GM12878 (cell line): ENCODE measurements around the gene CREG1. TPM values are rescaled to one million over a fixed set of nuclear protein-coding genes. Genes with fewer than 3 reads are reported as not detected.

Source experiments
- ATAC-seq: fragments of 200-7000 bp; cut with Tn5 transposase; 3 replicates; pipeline ENCODE4 v1.9.1; 2020; ENCODE audit warnings: mild to moderate bottlenecking, moderate library complexity
- BruUV-seq: library from RNA; stranded (reverse); fragments of 400-500 nt; replicated peaks from 2 replicates; lab custom pipeline; 2021; lab: Mats Ljungman, UMichigan
- CTCF ChIA-PET: fragments of 300-600 bp; sonication (Branson Sonifier 250); formaldehyde crosslinking; extraction: SDS; loops from one replicate; lab custom pipeline; 2021; ENCODE audit warnings: inconsistent platforms; lab: Yijun Ruan, JAX
- POLR2A ChIA-PET: fragments of 350-600 bp; formaldehyde crosslinking; extraction: SDS; loops from one replicate; lab custom pipeline; 2021; ENCODE audit warnings: inconsistent platforms; lab: Charles Lee
- RAD21 ChIA-PET: fragments of 300-600 bp; sonication (Branson Sonifier 250); formaldehyde crosslinking; loops from one replicate; lab custom pipeline; 2023; ENCODE audit warnings: antibody characterized with exemption; ENCODE audit not compliant: unreplicated experiment; lab: Charles Lee
- SMC1A ChIA-PET: fragments of 300-600 bp; sonication (Branson Sonifier 250); formaldehyde crosslinking; loops from one replicate; lab custom pipeline; 2023; ENCODE audit not compliant: unreplicated experiment, uncharacterized antibody; lab: Charles Lee
- DNase-seq: peaks from one replicate; pipeline ENCODE4 v3.0.0-alpha.2; 2011; ENCODE audit warnings: low read depth, low spot score
- FAIRE-seq: peaks from 3 replicates; lab custom pipeline; 2011; peaks lifted over from hg19 to GRCh38; lab: Jason Lieb, UNC
- H2AFZ ChIP-seq: 2 replicates; pipeline ENCODE4 v1.6.0; 2011; ENCODE audit warnings: low read depth, low read length, control low read depth; ENCODE audit not compliant: control insufficient read depth
- H3K27ac ChIP-seq: 2 replicates; pipeline ENCODE4 v1.5.1; 2011; ENCODE audit warnings: control low read depth; ENCODE audit not compliant: control insufficient read depth, insufficient read depth
- H3K27me3 ChIP-seq, 2 experiments: replicated peaks in 1 of 2; 2 replicates each; pipeline versions ENCODE4 v1.6.0 to v1.6.1; 2011; ENCODE audit warnings: low read length in 1 of 2; ENCODE audit not compliant: control insufficient read depth in 2 of 2, insufficient read depth in 2 of 2
- H3K36me3 ChIP-seq, 2 experiments: 2 replicates each; pipeline ENCODE4 v1.5.1; 2011; ENCODE audit warnings: low read length in 1 of 2; ENCODE audit not compliant: control insufficient read depth in 2 of 2, insufficient read depth in 2 of 2
- H3K4me1 ChIP-seq: 2 replicates; pipeline ENCODE4 v1.6.1; 2011; ENCODE audit warnings: mild to moderate bottlenecking, low read length, moderate library complexity, mixed read lengths; ENCODE audit not compliant: control insufficient read depth, insufficient read depth
- H3K4me2 ChIP-seq: 2 replicates; pipeline ENCODE4 v1.6.0; 2011; ENCODE audit warnings: control low read depth; ENCODE audit not compliant: control insufficient read depth, insufficient read depth
- H3K4me3 ChIP-seq: fragments of 200-600 bp; sonication (generic); 2 replicates; pipeline ENCODE4 v1.5.1; 2016
- H3K79me2 ChIP-seq: 2 replicates; pipeline ENCODE4 v1.6.0; 2011; ENCODE audit warnings: low read length; ENCODE audit not compliant: control insufficient read depth, insufficient read depth
- H3K9ac ChIP-seq: 2 replicates; pipeline ENCODE4 v1.8.0; 2011; ENCODE audit warnings: low read length, control low read depth, mixed read lengths; ENCODE audit not compliant: control insufficient read depth, insufficient read depth
- H3K9me3 ChIP-seq: replicated peaks from 3 replicates; pipeline ENCODE4 v1.5.1; 2011; ENCODE audit warnings: mild to moderate bottlenecking, low read length; ENCODE audit not compliant: control insufficient read depth, insufficient read depth
- H4K20me1 ChIP-seq: 2 replicates; pipeline ENCODE4 v1.6.0; 2011; ENCODE audit not compliant: control insufficient read depth, insufficient read depth
- ATF2 ChIP-seq: IDR thresholded peaks from 2 replicates; pipeline ENCODE4 v1.6.1; 2012; ENCODE audit warnings: low read length, inconsistent platforms
- CHD2 ChIP-seq: IDR thresholded peaks from 2 replicates; pipeline ENCODE4 v1.6.1; 2011; ENCODE audit warnings: low read depth, low read length, improper control_type of control experiment, borderline replicate concordance
- FOS ChIP-seq: IDR thresholded peaks from 3 replicates; pipeline ENCODE4 v1.6.1; 2011; ENCODE audit warnings: borderline replicate concordance; ENCODE audit not compliant: insufficient read length; ENCODE audit errors: extremely low read depth
- GATAD2B ChIP-seq: fragments of 450-650 bp; conservative IDR thresholded peaks from 2 replicates; pipeline ENCODE4 v1.6.1; 2017; ENCODE audit warnings: low read depth, mild to moderate bottlenecking, moderate library complexity
- HDGF ChIP-seq: fragments of 450-650 bp; IDR thresholded peaks from 2 replicates; pipeline ENCODE4 v1.6.1; 2016; ENCODE audit warnings: antibody characterized with exemption
- MEF2B ChIP-seq: fragments of 450-650 bp; IDR thresholded peaks from 2 replicates; pipeline ENCODE4 v1.6.1; 2018; ENCODE audit warnings: mild to moderate bottlenecking, moderate library complexity; ENCODE audit not compliant: partially characterized antibody, poor library complexity, severe bottlenecking
- NR2C1 ChIP-seq: fragments of 450-650 bp; IDR thresholded peaks from 2 replicates; pipeline ENCODE4 v1.6.1; 2017; ENCODE audit warnings: antibody characterized with exemption, mild to moderate bottlenecking, moderate library complexity
- NRF1 ChIP-seq: conservative IDR thresholded peaks from 2 replicates; pipeline ENCODE4 v1.6.1; 2011; ENCODE audit warnings: mild to moderate bottlenecking, low read depth, low read length, improper control_type of control experiment
- POLR2AphosphoS2 ChIP-seq: IDR thresholded peaks from 2 replicates; pipeline ENCODE4 v1.6.1; 2011; ENCODE audit warnings: low read depth, mild to moderate bottlenecking, low read length, improper control_type of control experiment, moderate library complexity
- RB1 ChIP-seq: fragments of 450-650 bp; formaldehyde crosslinking; IDR thresholded peaks from 2 replicates; pipeline ENCODE4 v1.6.1; 2017; ENCODE audit warnings: mild to moderate bottlenecking, borderline replicate concordance
- SIN3A ChIP-seq: IDR thresholded peaks from 2 replicates; pipeline ENCODE4 v1.6.1; 2012; ENCODE audit warnings: low read depth, low read length, improper control_type of control experiment
- SMAD1 ChIP-seq: fragments of 450-650 bp; IDR thresholded peaks from 2 replicates; pipeline ENCODE4 v1.6.1; 2018; ENCODE audit warnings: mild to moderate bottlenecking, low read depth; ENCODE audit not compliant: partially characterized antibody
- SRF ChIP-seq, 2 experiments: IDR thresholded peaks; 2 replicates each; pipeline ENCODE4 v1.6.1; 2011; ENCODE audit warnings: low read depth in 2 of 2, low read length in 2 of 2, mild to moderate bottlenecking in 1 of 2, moderate library complexity in 1 of 2
- SUPT20H ChIP-seq: IDR thresholded peaks from 2 replicates; pipeline ENCODE4 v1.6.1; 2011; ENCODE audit warnings: low read depth, mild to moderate bottlenecking, low read length, moderate library complexity, borderline replicate concordance; ENCODE audit not compliant: control insufficient read depth
- SUZ12 ChIP-seq: fragments of 200-600 bp; sonication (generic); IDR thresholded peaks from one replicate; pipeline ENCODE4 v1.6.1; 2018; ENCODE audit warnings: antibody characterized with exemption, mild to moderate bottlenecking; ENCODE audit not compliant: unreplicated experiment
- TARDBP ChIP-seq: IDR thresholded peaks from 2 replicates; pipeline ENCODE4 v1.6.1; 2016; ENCODE audit warnings: borderline replicate concordance
- TBL1XR1 ChIP-seq: IDR thresholded peaks from 2 replicates; pipeline ENCODE4 v1.6.1; 2012; ENCODE audit warnings: low read depth, low read length, improper control_type of control experiment
- TCF12 ChIP-seq: IDR thresholded peaks from 2 replicates; pipeline ENCODE4 v1.6.1; 2011; ENCODE audit warnings: low read depth, mild to moderate bottlenecking, low read length
- USF2 ChIP-seq: IDR thresholded peaks from 2 replicates; pipeline ENCODE4 v1.6.1; 2011; ENCODE audit warnings: low read depth, low read length, improper control_type of control experiment, borderline replicate concordance
- ZNF24 ChIP-seq: fragments of 450-650 bp; IDR thresholded peaks from 2 replicates; pipeline ENCODE4 v1.6.1; 2017; ENCODE audit warnings: antibody characterized with exemption, mild to moderate bottlenecking
- ZNF274 ChIP-seq: IDR thresholded peaks from one replicate; pipeline ENCODE4 v1.8.0; 2011; ENCODE audit not compliant: insufficient read length, insufficient read depth
- WGBS: methylation state at CpG from one replicate; pipeline ENCODE4 v1.1.6; 2016; ENCODE audit warnings: low lambda C conversion rate; ENCODE audit not compliant: insufficient replicate concordance, insufficient coverage; ENCODE audit errors: missing lambda C conversion rate; 5-methylcytosine and 5-hydroxymethylcytosine counted together
- in situ Hi-C: fragments of 300-500 bp; cut with MboI; formaldehyde crosslinking; loops from 9 replicates; pipeline ENCODE4 v1.14.3; 2018; ENCODE audit warnings: mixed read lengths
- intact Hi-C: fragments of 100-400 bp; cut with micrococcal nuclease; formaldehyde crosslinking; loops from one replicate; pipeline ENCODE4 v1.14.2; 2022; ENCODE audit not compliant: unreplicated experiment
- polyA plus RNA-seq, 11 experiments: library from polyadenylated mRNA; depleted of rRNA in 4 of 11; unstranded in 6 of 11; stranded (reverse) in 5 of 11; fragments of >200 nt; fragmentation: Nextera tagmentation in 4 of 11; fragmentation: Illumina TruSeq in 1 of 11; extraction: Ambion mirVana in 4 of 11; extraction: Trizol in 1 of 11; gene quantifications; 1 replicate in 1 of 11; 2 replicates in 10 of 11; pipeline versions ENCODE4 v1.2.1 to v1.2.3, GENCODE V29; 2011 to 2016; ENCODE audit warnings: inconsistent platforms in 2 of 11, missing spikeins in 2 of 11, low read depth in 1 of 11
- total RNA-seq, 4 experiments: library from RNA; depleted of rRNA in 3 of 4; stranded (reverse); fragments of >200 nt in 3 of 4; fragmentation: Illumina TruSeq in 1 of 4; extraction: Trizol in 1 of 4; gene quantifications; 2 replicates each; pipeline versions ENCODE4 v1.2.1 to v1.2.3, GENCODE V29; 2013 to 2021

CREG1 gene
- total and polyA plus RNA-seq, 10 of the 15 experiments (the other 5 are each of a cell fraction or from before 2014, with no cell fraction given) = 5.3 to 43.8 (median 22.1) TPM

- TF ChIP-seq ZNF24 (no peak), USF2 (no peak), TCF12 (no peak), GATAD2B (no peak), SUPT20H (no peak), FOS (no peak), TARDBP (no peak), RB1 (no peak), NR2C1 (no peak), MEF2B (no peak), HDGF (no peak)
Measured at GRCh38 chr1:167594822-167595221, 41.3 kb upstream of the CREG1 start (continued).

GRCh38 chr1:167593860-167594259, 40.3 kb upstream of the CREG1 start:
- BruUV-seq = no TSS peak
- RAD21 ChIA-PET = interaction anchor here (1.0 kb wide), 3 partner anchors 43 to 488 kb away, joined by 3 to 4 read pairs (median 4); no protein-coding TSS in a partner anchor
- H3K4me2 ChIP-seq = no peak overlapping the region
- POLR2A ChIA-PET = no interaction called here
- CTCF ChIA-PET = interaction anchor here (0.9 kb wide), 1 partner anchor 94 kb away, joined by 4 read pairs; no protein-coding TSS in a partner anchor
- no peaks in the 10 kb centered on the region for H3K4me1 ChIP-seq
- H3K4me3 ChIP-seq = no peak overlapping the region
- ATAC-seq (no peak), DNase-seq (no peak), FAIRE-seq (no peak)
- intact Hi-C loops (no loop called here), in situ Hi-C loops (no loop called here)
- 51% methylated on average over 5 of the region's 5 CpGs for WGBS
- H3K27me3 ChIP-seq = no peaks in the 10 kb centered on the region
- SMC1A ChIA-PET = interaction anchor here (0.7 to 2.6 kb wide), 2 partner anchors 37 to 94 kb away, joined by 3 to 9 read pairs; no protein-coding TSS in a partner anchor
- no peaks in the 10 kb centered on the region for H4K20me1 ChIP-seq
- no peak overlapping the region for H3K9ac ChIP-seq
- no peaks in the 10 kb centered on the region for H3K79me2 ChIP-seq
- no peak overlapping the region for H3K27ac ChIP-seq
- H3K36me3 ChIP-seq = no peaks in the 10 kb centered on the region
- no peak overlapping the region for H2AFZ ChIP-seq
- H3K9me3 ChIP-seq = no peaks in the 10 kb centered on the region; the same call in 2 of the 3 replicates
- TF ChIP-seq ATF2 (no peak), SMAD1 (no peak), SUPT20H (no peak), POLR2AphosphoS2 (no peak), TBL1XR1 (no peak), SRF (IDR thresholded peaks at IDR 0.05; ENCODE audit: low read depth in 2 of 2, low read length in 2 of 2) (no peak), SIN3A (no peak), CHD2 (no peak), ZNF274 (no peak), SUZ12 (no peak), NRF1 (no peak)
